Natural killer cell (primary cell): Measurements from ENCODE around the gene EID2B. TPM values are rescaled to one million over a fixed set of nuclear protein-coding genes. Genes with fewer than 3 reads are reported as not detected.

Experiments
- ATAC-seq, 3 donors: fragments of 150-1000 bp in 2 of 3; fragments of 200-7000 bp in 1 of 3; cut with Tn5 transposase; 1 replicate in 1 of 3; 2 replicates in 2 of 3; pipeline ENCODE4 v1.10.0; 2021; ENCODE audit warnings: mild to moderate bottlenecking in 2 of 3, moderate library complexity in 2 of 3
- DNase-seq, 2 donors: peaks; one replicate each; pipeline versions ENCODE4 v3.0.0 to v3.0.0-alpha.2; 2013 to 2021; ENCODE audit warnings: mixed read lengths in 1 of 2
- H3K27ac ChIP-seq: one replicate; pipeline ENCODE4 v1.5.1; 2013; ENCODE audit warnings: mild to moderate bottlenecking, low read length
- H3K27me3 ChIP-seq: one replicate; pipeline ENCODE4 v1.6.1; 2013; ENCODE audit warnings: low read length; ENCODE audit not compliant: control insufficient read depth, insufficient read depth
- H3K36me3 ChIP-seq: one replicate; pipeline ENCODE4 v1.6.1; 2013; ENCODE audit warnings: low read length; ENCODE audit not compliant: control insufficient read depth, insufficient read depth
- H3K4me1 ChIP-seq: one replicate; pipeline ENCODE4 v1.6.1; 2013; ENCODE audit warnings: low read length; ENCODE audit not compliant: control insufficient read depth, insufficient read depth
- H3K4me3 ChIP-seq: one replicate; pipeline ENCODE4 v1.5.1; 2013; ENCODE audit warnings: low read length
- H3K9me3 ChIP-seq: one replicate; pipeline ENCODE4 v1.6.1; 2013; ENCODE audit warnings: low read length; ENCODE audit not compliant: control insufficient read depth, insufficient read depth
- H3K27ac Mint-ChIP-seq, 2 donors: one replicate each; pipeline ENCODE4 v1.8.0; 2022; ENCODE audit warnings: mild to moderate bottlenecking in 2 of 2, mixed read lengths in 2 of 2, moderate library complexity in 1 of 2
- H3K27me3 Mint-ChIP-seq, 2 donors: one replicate each; pipeline ENCODE4 v1.8.0; 2022; ENCODE audit warnings: low read depth in 2 of 2, mixed read lengths in 2 of 2
- H3K36me3 Mint-ChIP-seq: one replicate; pipeline ENCODE4 v1.8.0; 2022; ENCODE audit warnings: mixed read lengths
- H3K4me1 Mint-ChIP-seq, 2 donors: one replicate each; pipeline ENCODE4 v1.8.0; 2022; ENCODE audit warnings: mixed read lengths in 2 of 2
- H3K4me3 Mint-ChIP-seq: one replicate; pipeline ENCODE4 v1.8.0; 2022; ENCODE audit warnings: mild to moderate bottlenecking, moderate library complexity, mixed read lengths
- H3K9me3 Mint-ChIP-seq, 2 donors: one replicate each; pipeline ENCODE4 v1.8.0; 2022; ENCODE audit warnings: mixed read lengths in 2 of 2
- CTCF ChIP-seq: fragments of 200-600 bp; IDR thresholded peaks from one replicate; pipeline ENCODE4 v1.8.0; 2022; ENCODE audit warnings: antibody characterized with exemption
- WGBS: methylation state at CpG from one replicate; pipeline ENCODE4 v1.1.7; 2013; ENCODE audit warnings: missing lambda C conversion rate; ENCODE audit not compliant: insufficient coverage; 5-methylcytosine and 5-hydroxymethylcytosine counted together
- intact Hi-C: fragments of 100-400 bp; cut with micrococcal nuclease; formaldehyde crosslinking; loops from one replicate; pipeline ENCODE4 v1.14.2; 2022
- total RNA-seq, 4 donors: library from RNA; stranded (reverse); fragments of 120-200 nt in 1 of 4; gene quantifications; one replicate each; pipeline versions ENCODE4 v1.2.3 to v1.2.4, GENCODE V29; 2013 to 2022

EID2B gene
- total RNA-seq, 3 donors from 2014 or later (not counting 1 experiment from before 2014, with no cell fraction given) = 4.6 to 6.7 (median 5.8) TPM

GRCh38 chr19:39517432-39517831 is 15.2 kb downstream of the EID2B start:
- no peak for TF ChIP-seq CTCF
- Mint-ChIP-seq H3K27ac (no peak overlapping the region), H3K27me3 (peaks cover 34 to 36% of the 10 kb centered on the region in 2 donors), H3K36me3 (no peaks in the 10 kb centered on the region), H3K4me1 (peaks cover 6 to 19% of the 10 kb centered on the region in 2 donors), H3K4me3 (no peak overlapping the region), H3K9me3 (no peaks in the 10 kb centered on the region)
- no peak for ATAC-seq
- no peak for DNase-seq
- no peak overlapping the region for H3K27ac ChIP-seq
- H3K4me3 ChIP-seq = no peak overlapping the region
- intact Hi-C loops = no loop called here
- H3K36me3 ChIP-seq = no peaks in the 10 kb centered on the region
- H3K9me3 ChIP-seq = no peaks in the 10 kb centered on the region
- H3K27me3 ChIP-seq = peaks cover 34% of the 10 kb centered on the region
- peaks cover 13% of the 10 kb centered on the region for H3K4me1 ChIP-seq
- 64% methylated on average over 3 of the region's 3 CpGs for WGBS

GRCh38 chr19:39516270-39516669 is 16.4 kb downstream of the EID2B start:
- no peak for TF ChIP-seq CTCF
- H3K27me3 Mint-ChIP-seq = peaks cover 34 to 40% of the 10 kb centered on the region in 2 donors
- ATAC-seq (peak in 1 of 3 donors; percentile 26), DNase-seq (no peak)
- intact Hi-C loops = no loop called here
- H3K27ac Mint-ChIP-seq = no peak overlapping the region
- Histone ChIP-seq H3K4me1 (peaks cover 13% of the 10 kb centered on the region), H3K9me3 (no peaks in the 10 kb centered on the region), H3K27me3 (peaks cover 34% of the 10 kb centered on the region), H3K36me3 (no peaks in the 10 kb centered on the region), H3K27ac (no peak overlapping the region), H3K4me3 (no peak overlapping the region)
- no peaks in the 10 kb centered on the region for H3K36me3 Mint-ChIP-seq
- peaks cover 6 to 19% of the 10 kb centered on the region in 2 donors for H3K4me1 Mint-ChIP-seq
- no peaks in the 10 kb centered on the region for H3K9me3 Mint-ChIP-seq
- WGBS = 41% methylated on average over 6 of the region's 6 CpGs
- peak overlapping the region; percentile 5 for H3K4me3 Mint-ChIP-seq

- TF ChIP-seq CTCF = no peak
- intact Hi-C loops = no loop called here
- DNase-seq = peak in 1 of 2 donors; percentile 44
- Mint-ChIP-seq H3K9me3 (no peaks in the 10 kb centered on the region), H3K4me1 (peaks cover 6 to 19% of the 10 kb centered on the region in 2 donors), H3K36me3 (no peaks in the 10 kb centered on the region), H3K27me3 (peaks cover 34 to 40% of the 10 kb centered on the region in 2 donors), H3K4me3 (peak overlapping the region; percentile 31), H3K27ac (no peak overlapping the region)
- H3K36me3 ChIP-seq = no peaks in the 10 kb centered on the region
- ATAC-seq = no peak
- H3K27ac ChIP-seq = no peak overlapping the region
- 7% methylated on average over 44 of the region's 44 CpGs for WGBS
- peaks cover 13% of the 10 kb centered on the region for H3K4me1 ChIP-seq
- no peaks in the 10 kb centered on the region for H3K9me3 ChIP-seq
- peak overlapping the region; percentile 18 for H3K4me3 ChIP-seq
- peaks cover 34% of the 10 kb centered on the region for H3K27me3 ChIP-seq
These were observed 17.0 kb downstream of the EID2B start for GRCh38 chr19:39515551-39516191.
